Fibroblast of villous mesenchyme (primary cell): ENCODE results near the gene SSR2. TPM values are rescaled to one million over a fixed set of nuclear protein-coding genes. Genes with fewer than 3 reads are reported as not detected.
A peak's percentile ranks its signal among the peaks of the same experiment; 100 is the strongest.

Source experiments
- DNase-seq: peaks from one replicate; pipeline ENCODE4 v3.0.0-alpha.2; 2010; ENCODE audit warnings: low read depth
- H3K4me3 ChIP-seq: 2 replicates; pipeline ENCODE4 v1.5.1; 2011; ENCODE audit warnings: low read depth, mild to moderate bottlenecking, low read length
- CTCF ChIP-seq: IDR thresholded peaks from 2 replicates; pipeline ENCODE4 v1.5.1; 2012; ENCODE audit warnings: low read depth, mild to moderate bottlenecking, low read length; ENCODE audit not compliant: insufficient read depth
- total RNA-seq: library from RNA; depleted of rRNA; stranded (reverse); fragments of >200 nt; gene quantifications from 2 replicates; pipeline ENCODE4 v1.2.3, GENCODE V29; 2012

Gene SSR2
- total RNA-seq, 1 donor = 386 TPM

DNA sequence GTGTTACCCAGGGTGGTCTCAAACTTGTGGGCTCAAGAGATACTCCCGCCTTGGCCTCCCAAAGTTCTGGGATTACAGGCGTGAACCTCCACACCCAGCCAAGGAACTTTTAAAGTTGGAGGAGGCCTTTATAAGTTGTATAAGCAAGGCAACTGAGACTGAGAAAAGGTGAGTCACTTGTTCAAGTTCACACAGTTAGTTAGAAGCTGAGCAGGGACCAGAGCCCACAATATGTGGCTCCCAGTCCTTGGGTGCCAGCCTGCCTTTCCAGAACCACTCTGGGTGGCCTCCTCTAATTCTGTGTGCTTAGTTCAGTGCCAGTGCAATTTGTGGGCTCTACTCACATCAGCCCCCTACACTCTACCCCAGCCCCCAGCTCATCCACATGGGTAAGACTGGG, 43.9 kb upstream of the SSR2 start:
- H3K4me3 ChIP-seq = no peak overlapping the region
- no peak for DNase-seq
- no peak for TF ChIP-seq CTCF

- no peak overlapping the region for H3K4me3 ChIP-seq
- TF ChIP-seq CTCF = no peak
- peak; percentile 89 for DNase-seq
Measured at GRCh38 chr1:156063997-156064285, 43.2 kb upstream of the SSR2 start.

DNA sequence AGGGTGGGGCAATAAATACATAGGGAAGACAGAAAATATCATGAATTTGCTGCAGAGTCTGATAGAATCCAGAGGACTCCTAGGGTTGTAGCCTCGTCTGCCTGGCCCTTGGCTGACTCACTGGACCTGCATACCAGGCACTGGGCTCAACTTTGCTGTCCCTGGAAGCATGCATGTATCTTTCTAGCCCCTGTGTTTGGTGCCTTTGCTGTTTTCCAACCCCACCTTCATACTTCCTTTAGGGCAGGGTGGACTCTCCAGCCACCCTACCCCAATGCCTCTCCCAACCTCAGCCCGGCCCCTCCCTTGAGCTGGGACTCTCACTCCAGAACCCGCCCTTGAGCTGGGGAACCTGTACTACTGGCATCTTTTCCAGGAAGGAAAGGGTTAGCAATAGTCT, 41.4 kb upstream of the SSR2 start:
- TF ChIP-seq CTCF = no peak
- DNase-seq = no peak

DNA sequence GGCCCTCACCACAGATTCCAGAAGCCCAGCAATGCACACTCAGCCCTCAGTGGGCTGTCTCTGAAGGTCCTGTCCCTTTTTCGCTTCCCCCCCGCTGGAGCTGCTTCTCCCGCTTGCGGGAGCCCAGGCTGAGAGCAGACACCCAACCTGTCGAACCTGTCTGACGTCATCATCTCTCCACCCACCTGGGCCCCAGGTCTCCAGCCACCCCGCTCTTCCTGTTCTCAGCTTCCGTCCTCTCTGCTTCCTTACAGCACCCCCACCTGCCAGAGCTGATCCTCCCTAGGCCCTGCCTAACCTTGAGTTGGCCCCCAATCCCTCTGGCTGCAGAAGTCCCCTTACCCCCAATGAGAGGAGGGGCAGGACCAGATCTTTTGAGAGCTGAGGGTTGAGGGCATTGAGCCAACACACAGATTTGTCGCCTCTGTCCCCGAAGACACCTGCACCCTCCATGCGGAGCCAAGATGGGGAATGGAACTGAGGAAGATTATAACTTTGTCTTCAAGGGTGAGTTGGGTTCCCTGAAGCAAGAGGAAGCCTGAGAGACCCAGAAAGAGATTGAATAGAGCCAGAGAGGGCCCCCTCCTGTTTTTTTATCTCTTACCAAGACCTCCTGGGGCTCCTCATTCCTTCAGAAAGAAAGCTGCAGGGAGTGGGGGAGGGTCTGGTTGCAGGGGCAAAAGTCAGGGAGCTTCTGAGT, 40.3 kb upstream of the SSR2 start, which contains the start of gene RAB25:
Gene RAB25, plus strand, starts transcription at position 224 of the 700 bp plus-strand sequence. Its CDS starts 241 bp downstream, at position 465.
- no peak for TF ChIP-seq CTCF

More for the DNA sequence above, 41.4 kb upstream of the SSR2 start:
- no peak overlapping the region for H3K4me3 ChIP-seq

DNA sequence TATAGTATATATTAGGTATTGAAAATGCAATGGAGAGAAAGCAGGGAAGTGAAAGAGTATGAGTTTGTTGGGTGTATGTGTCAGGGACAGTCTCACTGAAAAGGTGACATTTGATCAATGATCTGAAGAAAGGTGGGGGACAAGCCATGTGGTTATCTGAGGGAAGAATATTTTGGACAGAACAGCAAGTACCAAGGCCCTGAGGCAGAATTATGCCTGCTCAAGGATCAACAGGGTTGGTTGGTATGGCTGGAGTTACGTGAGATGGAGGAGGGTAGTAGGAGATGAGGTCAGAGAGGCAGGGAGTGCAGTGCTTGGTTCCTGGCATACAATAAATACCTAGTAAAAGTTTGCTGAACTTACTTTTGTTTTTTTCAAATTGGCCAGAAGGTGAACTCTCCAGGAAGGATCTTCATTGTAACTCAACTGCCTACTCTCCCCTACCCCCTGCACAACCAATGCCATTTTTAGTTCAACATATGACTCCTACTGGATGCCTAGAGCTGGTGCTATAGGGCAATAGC, 35.6 kb upstream of the SSR2 start:
- H3K4me3 ChIP-seq = no peak overlapping the region
- DNase-seq = no peak
- no peak for TF ChIP-seq CTCF

More for the DNA sequence above, 40.3 kb upstream of the SSR2 start, which contains the start of gene RAB25:
- H3K4me3 ChIP-seq = no peak within 1 kb of the TSS
- DNase-seq = no peak

DNA sequence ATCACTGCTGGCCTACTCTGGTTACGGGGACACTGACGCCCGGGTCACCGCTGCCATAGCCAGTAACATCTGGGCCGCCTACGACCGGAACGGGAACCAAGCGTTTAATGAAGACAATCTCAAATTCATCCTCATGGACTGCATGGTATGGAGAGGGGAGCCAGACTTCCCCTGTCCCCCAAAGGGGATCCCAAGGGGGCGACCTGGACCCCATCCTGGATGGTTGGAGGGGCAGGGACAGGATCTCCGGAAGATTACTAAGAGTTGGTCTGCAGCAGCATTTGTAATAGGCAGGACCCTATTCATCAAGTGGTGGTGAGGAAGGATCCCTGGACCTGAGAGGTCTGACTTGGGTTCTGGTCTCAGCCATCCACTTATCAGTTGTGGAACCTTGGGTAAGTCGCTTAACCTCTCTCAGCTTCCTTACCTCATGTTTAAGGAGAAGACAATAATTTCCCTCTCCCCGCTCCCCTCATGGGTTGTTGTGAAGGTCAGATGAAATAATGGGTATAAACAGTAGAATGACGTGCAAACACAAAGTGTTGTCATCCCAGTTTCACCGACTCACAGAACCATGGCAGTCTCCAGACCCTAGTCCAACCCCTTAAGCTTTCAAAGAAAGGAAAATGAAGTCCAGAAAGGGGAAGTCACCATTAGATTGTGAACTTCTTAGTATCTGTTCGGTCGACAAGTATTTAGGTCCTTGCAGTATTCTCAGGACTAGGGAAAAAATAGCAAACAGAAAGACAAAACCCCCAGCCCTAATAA, 34.7 kb upstream of the SSR2 start:
- H3K4me3 ChIP-seq = peak overlapping the region; percentile 96
- TF ChIP-seq CTCF = no peak
- no peak for DNase-seq
